Neural cell (in vitro differentiated cells): ENCODE data around the gene MAGI2.

ENCODE experiments used
- EP300 ChIP-seq: fragments of 450-650 bp; conservative IDR thresholded peaks from 2 replicates; pipeline ENCODE4 v1.6.1; 2014; ENCODE audit warnings: antibody characterized with exemption, mild to moderate bottlenecking, moderate library complexity; ENCODE audit not compliant: poor library complexity, severe bottlenecking
- TF ChIP-seq, protein P1 (sequence below): fragments of 450-650 bp; IDR thresholded peaks from 2 replicates; pipeline ENCODE4 v1.5.1; 2014; ENCODE audit warnings: antibody characterized with exemption, mild to moderate bottlenecking, moderate library complexity; ENCODE audit not compliant: poor library complexity, severe bottlenecking
- TF ChIP-seq, protein P2 (sequence below): IDR thresholded peaks from 2 replicates; pipeline ENCODE4 v1.6.1; 2012; ENCODE audit warnings: borderline replicate concordance

DNA sequence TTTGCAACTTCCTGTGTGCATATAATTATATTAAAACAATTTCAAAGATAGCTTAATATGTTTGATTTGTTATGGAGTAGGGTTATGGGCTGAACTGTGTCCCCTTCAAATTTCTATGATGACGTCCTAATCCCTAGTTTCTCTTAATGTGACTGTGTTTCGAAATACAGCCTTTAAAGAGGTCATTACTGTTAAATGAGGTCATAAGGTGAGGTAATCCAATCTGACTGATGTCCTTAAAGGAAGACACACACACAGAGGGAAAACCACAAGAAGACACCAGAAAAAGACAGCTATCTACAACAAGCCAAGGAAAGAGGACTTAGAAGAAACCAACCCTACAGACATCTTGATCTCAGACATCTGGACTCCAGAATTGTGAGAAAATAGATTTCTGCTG, 407.4 kb downstream of the MAGI2 start:
- TF ChIP-seq, protein P1, sequence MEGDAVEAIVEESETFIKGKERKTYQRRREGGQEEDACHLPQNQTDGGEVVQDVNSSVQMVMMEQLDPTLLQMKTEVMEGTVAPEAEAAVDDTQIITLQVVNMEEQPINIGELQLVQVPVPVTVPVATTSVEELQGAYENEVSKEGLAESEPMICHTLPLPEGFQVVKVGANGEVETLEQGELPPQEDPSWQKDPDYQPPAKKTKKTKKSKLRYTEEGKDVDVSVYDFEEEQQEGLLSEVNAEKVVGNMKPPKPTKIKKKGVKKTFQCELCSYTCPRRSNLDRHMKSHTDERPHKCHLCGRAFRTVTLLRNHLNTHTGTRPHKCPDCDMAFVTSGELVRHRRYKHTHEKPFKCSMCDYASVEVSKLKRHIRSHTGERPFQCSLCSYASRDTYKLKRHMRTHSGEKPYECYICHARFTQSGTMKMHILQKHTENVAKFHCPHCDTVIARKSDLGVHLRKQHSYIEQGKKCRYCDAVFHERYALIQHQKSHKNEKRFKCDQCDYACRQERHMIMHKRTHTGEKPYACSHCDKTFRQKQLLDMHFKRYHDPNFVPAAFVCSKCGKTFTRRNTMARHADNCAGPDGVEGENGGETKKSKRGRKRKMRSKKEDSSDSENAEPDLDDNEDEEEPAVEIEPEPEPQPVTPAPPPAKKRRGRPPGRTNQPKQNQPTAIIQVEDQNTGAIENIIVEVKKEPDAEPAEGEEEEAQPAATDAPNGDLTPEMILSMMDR = no peak
- TF ChIP-seq, protein P2, sequence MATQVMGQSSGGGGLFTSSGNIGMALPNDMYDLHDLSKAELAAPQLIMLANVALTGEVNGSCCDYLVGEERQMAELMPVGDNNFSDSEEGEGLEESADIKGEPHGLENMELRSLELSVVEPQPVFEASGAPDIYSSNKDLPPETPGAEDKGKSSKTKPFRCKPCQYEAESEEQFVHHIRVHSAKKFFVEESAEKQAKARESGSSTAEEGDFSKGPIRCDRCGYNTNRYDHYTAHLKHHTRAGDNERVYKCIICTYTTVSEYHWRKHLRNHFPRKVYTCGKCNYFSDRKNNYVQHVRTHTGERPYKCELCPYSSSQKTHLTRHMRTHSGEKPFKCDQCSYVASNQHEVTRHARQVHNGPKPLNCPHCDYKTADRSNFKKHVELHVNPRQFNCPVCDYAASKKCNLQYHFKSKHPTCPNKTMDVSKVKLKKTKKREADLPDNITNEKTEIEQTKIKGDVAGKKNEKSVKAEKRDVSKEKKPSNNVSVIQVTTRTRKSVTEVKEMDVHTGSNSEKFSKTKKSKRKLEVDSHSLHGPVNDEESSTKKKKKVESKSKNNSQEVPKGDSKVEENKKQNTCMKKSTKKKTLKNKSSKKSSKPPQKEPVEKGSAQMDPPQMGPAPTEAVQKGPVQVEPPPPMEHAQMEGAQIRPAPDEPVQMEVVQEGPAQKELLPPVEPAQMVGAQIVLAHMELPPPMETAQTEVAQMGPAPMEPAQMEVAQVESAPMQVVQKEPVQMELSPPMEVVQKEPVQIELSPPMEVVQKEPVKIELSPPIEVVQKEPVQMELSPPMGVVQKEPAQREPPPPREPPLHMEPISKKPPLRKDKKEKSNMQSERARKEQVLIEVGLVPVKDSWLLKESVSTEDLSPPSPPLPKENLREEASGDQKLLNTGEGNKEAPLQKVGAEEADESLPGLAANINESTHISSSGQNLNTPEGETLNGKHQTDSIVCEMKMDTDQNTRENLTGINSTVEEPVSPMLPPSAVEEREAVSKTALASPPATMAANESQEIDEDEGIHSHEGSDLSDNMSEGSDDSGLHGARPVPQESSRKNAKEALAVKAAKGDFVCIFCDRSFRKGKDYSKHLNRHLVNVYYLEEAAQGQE = no peak
- TF ChIP-seq EP300 = no peak
